Measurements from ENCODE around the gene CTIF.

Gene CTIF

DNA sequence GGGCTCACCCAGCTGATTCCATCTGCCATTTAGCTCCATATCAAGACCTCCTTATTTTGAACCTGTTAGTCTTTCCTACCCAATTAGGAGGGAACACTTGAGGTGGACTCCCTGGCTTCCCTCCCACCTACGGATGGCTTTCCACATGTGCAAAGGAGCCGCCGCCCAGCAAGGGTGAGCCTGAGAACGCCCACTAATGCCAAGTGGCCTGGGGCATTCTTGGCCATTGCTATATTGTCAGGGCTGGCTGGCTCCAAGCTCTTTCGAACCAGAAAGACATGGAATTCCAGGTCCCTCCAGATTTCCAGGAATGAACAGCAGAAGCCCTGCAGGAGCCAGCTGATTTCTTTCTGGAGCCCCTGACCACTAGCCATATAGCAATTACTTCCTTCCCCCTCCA lies 215.7 kb downstream of the CTIF start:
- Histone ChIP-seq H2AK5ac (ENCODE audit: low read depth, low read length) (no peak overlapping the region), H2BK15ac (ENCODE audit: low read length) (no peak overlapping the region), H3K9me3 (replicated peaks in 1 of 2; ENCODE audit: control insufficient read depth in 2 of 2, insufficient read depth in 1 of 2, low read depth in 1 of 2, low read length in 2 of 2) (peaks cover 2% of the 10 kb centered on the region in 2 donors), H2BK12ac (ENCODE audit: low read length) (no peak overlapping the region), H3K36me3 (replicated peaks in 1 of 2; ENCODE audit: control insufficient read depth in 2 of 2, insufficient read depth in 2 of 2, low read length in 2 of 2) (no peaks in the 10 kb centered on the region), H3K4me3 (ENCODE audit: low read length in 2 of 2) (no peak overlapping the region), H3K18ac (ENCODE audit: low read length) (no peak overlapping the region), H3K4ac (ENCODE audit: low read length) (no peak overlapping the region), H3K23ac (ENCODE audit: low read depth, low read length, poor library complexity) (no peak overlapping the region), H3K9ac (ENCODE audit: low read depth, low read length, poor library complexity) (no peak overlapping the region), H4K8ac (ENCODE audit: low read depth, low read length) (no peak overlapping the region), H3K27ac (replicated peaks; ENCODE audit: low read length) (no peak overlapping the region), H2AFZ (ENCODE audit: low read length) (no peak overlapping the region), H3K14ac (ENCODE audit: low read length) (no peak overlapping the region), H3K4me2 (ENCODE audit: insufficient read depth, low read length, poor library complexity, severe bottlenecking) (no peak overlapping the region), H2BK5ac (ENCODE audit: low read length) (no peak overlapping the region), H4K91ac (ENCODE audit: low read depth, low read length, poor library complexity) (no peak overlapping the region), H3K27me3 (ENCODE audit: control insufficient read depth in 3 of 3, insufficient read depth in 3 of 3, low read depth in 1 of 3, low read length in 3 of 3) (no peaks in the 10 kb centered on the region), H2BK120ac (ENCODE audit: low read depth, low read length) (no peak overlapping the region), H3K79me1 (ENCODE audit: low read depth, low read length) (no peaks in the 10 kb centered on the region), H3K4me1 (ENCODE audit: control insufficient read depth in 2 of 2, insufficient read depth in 1 of 2, low read depth in 1 of 2, low read length in 2 of 2) (peaks cover 0 to 4% of the 10 kb centered on the region in 2 donors)
- WGBS, 2 donors (ENCODE audit: extremely low coverage in 2 of 2, insufficient read length in 2 of 2, insufficient replicate concordance in 1 of 2): no CpG with 5 or more reads among the region's 5 CpGs
- no peak for DNase-seq (ENCODE audit: low spot score)

DNA sequence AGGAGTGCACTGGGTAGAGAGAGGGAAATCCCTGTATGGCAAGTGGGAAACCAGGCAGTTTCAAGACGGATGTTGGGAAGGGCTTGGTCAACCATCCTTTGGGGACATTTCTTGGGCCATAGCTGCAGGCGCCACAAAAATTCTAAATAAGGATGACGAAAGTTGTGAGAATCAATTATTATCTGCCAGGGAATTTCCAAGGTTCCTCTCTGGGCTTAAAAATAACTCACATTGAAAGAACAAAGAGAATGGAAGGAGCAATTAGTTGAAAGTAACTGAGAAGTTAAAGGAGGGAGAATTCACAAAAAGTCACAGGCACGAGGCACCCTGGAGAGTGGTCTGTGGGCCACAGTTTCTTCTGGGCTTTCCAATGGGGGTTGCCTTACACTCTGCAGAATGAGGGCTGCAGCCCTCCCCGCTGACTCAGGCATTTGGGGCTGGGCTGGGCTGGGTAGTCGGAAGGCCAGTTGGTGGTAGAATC lies 216.2 kb downstream of the CTIF start:
- Histone ChIP-seq H3K4ac (ENCODE audit: low read length) (no peak overlapping the region), H3K27me3 (ENCODE audit: control insufficient read depth in 3 of 3, insufficient read depth in 3 of 3, low read depth in 1 of 3, low read length in 3 of 3) (no peaks in the 10 kb centered on the region), H3K23ac (ENCODE audit: low read depth, low read length, poor library complexity) (no peak overlapping the region), H4K91ac (ENCODE audit: low read depth, low read length, poor library complexity) (no peak overlapping the region), H3K79me1 (ENCODE audit: low read depth, low read length) (no peaks in the 10 kb centered on the region), H2BK120ac (ENCODE audit: low read depth, low read length) (no peak overlapping the region), H4K8ac (ENCODE audit: low read depth, low read length) (no peak overlapping the region), H2BK5ac (ENCODE audit: low read length) (no peak overlapping the region), H3K14ac (ENCODE audit: low read length) (no peak overlapping the region), H3K9ac (ENCODE audit: low read depth, low read length, poor library complexity) (no peak overlapping the region), H2AK5ac (ENCODE audit: low read depth, low read length) (no peak overlapping the region), H3K4me2 (ENCODE audit: insufficient read depth, low read length, poor library complexity, severe bottlenecking) (no peak overlapping the region), H3K18ac (ENCODE audit: low read length) (no peak overlapping the region), H3K36me3 (replicated peaks in 1 of 2; ENCODE audit: control insufficient read depth in 2 of 2, insufficient read depth in 2 of 2, low read length in 2 of 2) (no peaks in the 10 kb centered on the region), H3K4me3 (ENCODE audit: low read length in 2 of 2) (no peak overlapping the region), H3K27ac (replicated peaks; ENCODE audit: low read length) (no peak overlapping the region), H2BK12ac (ENCODE audit: low read length) (no peak overlapping the region), H2BK15ac (ENCODE audit: low read length) (no peak overlapping the region), H3K9me3 (replicated peaks in 1 of 2; ENCODE audit: control insufficient read depth in 2 of 2, insufficient read depth in 1 of 2, low read depth in 1 of 2, low read length in 2 of 2) (peaks cover 2% of the 10 kb centered on the region in 2 donors), H2AFZ (ENCODE audit: low read length) (no peak overlapping the region), H3K4me1 (ENCODE audit: control insufficient read depth in 2 of 2, insufficient read depth in 1 of 2, low read depth in 1 of 2, low read length in 2 of 2) (peaks cover 0 to 4% of the 10 kb centered on the region in 2 donors)
- no peak for DNase-seq (ENCODE audit: low spot score)
- WGBS, 2 donors (ENCODE audit: extremely low coverage in 2 of 2, insufficient read length in 2 of 2, insufficient replicate concordance in 1 of 2): no CpG with 5 or more reads among the region's 6 CpGs

DNA sequence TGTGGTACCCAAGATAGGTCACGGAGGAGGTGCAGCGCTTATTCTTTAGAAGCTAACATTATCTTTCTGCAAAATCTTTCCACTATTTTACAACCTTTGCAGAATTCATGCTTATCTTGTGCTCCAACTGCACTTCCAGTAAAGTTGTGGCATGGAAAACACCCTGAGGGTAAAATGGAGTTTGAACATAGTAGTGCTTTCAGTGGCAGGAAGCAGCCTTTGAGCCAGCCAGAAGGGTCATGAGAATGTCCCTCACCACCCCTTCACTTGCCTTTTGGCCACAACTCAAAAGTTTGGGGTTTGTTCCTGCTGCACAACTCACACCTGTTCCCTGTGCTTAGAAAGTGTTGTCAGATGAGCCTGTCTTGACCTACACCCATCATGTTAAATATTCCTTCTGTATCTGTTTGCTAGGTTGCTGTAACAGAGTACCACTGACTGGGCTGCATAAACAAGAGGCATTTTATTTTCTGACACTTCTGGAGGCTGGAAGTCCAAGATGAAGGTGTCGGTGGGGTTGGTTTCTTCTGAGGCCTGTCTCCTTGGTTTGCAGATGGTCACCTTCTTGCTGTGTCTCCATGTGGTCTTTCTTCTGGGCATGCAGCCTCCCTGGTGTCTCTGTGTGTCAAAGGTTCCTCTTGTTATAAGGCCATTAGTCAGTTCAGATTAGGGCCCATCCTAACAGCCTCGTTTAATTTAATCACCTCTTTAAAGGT lies 217.8 kb downstream of the CTIF start:
- no peak overlapping the region for H2BK12ac ChIP-seq (ENCODE audit: low read length)
- peaks cover 2% of the 10 kb centered on the region in 2 donors for H3K9me3 ChIP-seq (replicated peaks in 1 of 2; ENCODE audit: control insufficient read depth in 2 of 2, insufficient read depth in 1 of 2, low read depth in 1 of 2, low read length in 2 of 2)
- no peaks in the 10 kb centered on the region for H3K27me3 ChIP-seq (ENCODE audit: control insufficient read depth in 3 of 3, insufficient read depth in 3 of 3, low read depth in 1 of 3, low read length in 3 of 3)
- no peaks in the 10 kb centered on the region for H3K79me1 ChIP-seq (ENCODE audit: low read depth, low read length)
- H3K36me3 ChIP-seq (replicated peaks in 1 of 2; ENCODE audit: control insufficient read depth in 2 of 2, insufficient read depth in 2 of 2, low read length in 2 of 2): peaks cover 0 to 5% of the 10 kb centered on the region in 2 donors
- no peak overlapping the region for H4K91ac ChIP-seq (ENCODE audit: low read depth, low read length, poor library complexity)
- H3K14ac ChIP-seq (ENCODE audit: low read length): no peak overlapping the region
- WGBS, 2 donors (ENCODE audit: extremely low coverage in 2 of 2, insufficient read length in 2 of 2, insufficient replicate concordance in 1 of 2): no CpG with 5 or more reads among the region's 4 CpGs
- no peak overlapping the region for H3K23ac ChIP-seq (ENCODE audit: low read depth, low read length, poor library complexity)
- no peak overlapping the region for H2BK5ac ChIP-seq (ENCODE audit: low read length)
- H2AK5ac ChIP-seq (ENCODE audit: low read depth, low read length): no peak overlapping the region
- no peak overlapping the region for H3K4me2 ChIP-seq (ENCODE audit: insufficient read depth, low read length, poor library complexity, severe bottlenecking)
- H3K4ac ChIP-seq (ENCODE audit: low read length): no peak overlapping the region
- no peak overlapping the region for H2AFZ ChIP-seq (ENCODE audit: low read length)
- no peak overlapping the region for H3K27ac ChIP-seq (replicated peaks; ENCODE audit: low read length)
- peaks cover 0 to 2% of the 10 kb centered on the region in 2 donors for H3K4me1 ChIP-seq (ENCODE audit: control insufficient read depth in 2 of 2, insufficient read depth in 1 of 2, low read depth in 1 of 2, low read length in 2 of 2)
- no peak overlapping the region for H4K8ac ChIP-seq (ENCODE audit: low read depth, low read length)
- H2BK15ac ChIP-seq (ENCODE audit: low read length): no peak overlapping the region
- H2BK120ac ChIP-seq (ENCODE audit: low read depth, low read length): no peak overlapping the region
- no peak overlapping the region for H3K9ac ChIP-seq (ENCODE audit: low read depth, low read length, poor library complexity)
- DNase-seq (ENCODE audit: low spot score): no peak
- H3K4me3 ChIP-seq (ENCODE audit: low read length in 2 of 2): no peak overlapping the region
- no peak overlapping the region for H3K18ac ChIP-seq (ENCODE audit: low read length)

DNA sequence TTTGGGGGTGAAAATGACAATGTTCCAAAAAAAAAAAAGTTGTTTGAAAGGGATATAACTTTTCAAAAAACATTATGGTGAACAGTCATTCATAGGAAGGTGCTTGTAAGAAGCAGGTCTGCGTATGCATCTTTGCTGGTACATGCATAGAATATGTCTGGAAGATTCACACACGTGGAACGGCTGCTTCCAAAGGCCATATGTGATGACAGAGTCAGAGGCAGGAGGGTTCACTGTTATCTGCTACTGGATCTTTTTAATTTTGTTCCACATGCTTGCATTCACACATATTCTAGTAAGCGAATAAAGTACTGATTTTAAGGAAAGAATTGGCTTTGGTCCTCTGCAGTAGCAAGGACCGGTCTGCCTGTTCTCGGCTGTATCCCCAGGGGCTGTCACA lies 218.5 kb downstream of the CTIF start:
- peaks cover 0 to 2% of the 10 kb centered on the region in 2 donors for H3K4me1 ChIP-seq (ENCODE audit: control insufficient read depth in 2 of 2, insufficient read depth in 1 of 2, low read depth in 1 of 2, low read length in 2 of 2)
- H4K8ac ChIP-seq (ENCODE audit: low read depth, low read length): no peak overlapping the region
- H2BK15ac ChIP-seq (ENCODE audit: low read length): no peak overlapping the region
- no peak overlapping the region for H3K14ac ChIP-seq (ENCODE audit: low read length)
- H2AFZ ChIP-seq (ENCODE audit: low read length): no peak overlapping the region
- no peak overlapping the region for H3K4me3 ChIP-seq (ENCODE audit: low read length in 2 of 2)
- H2BK120ac ChIP-seq (ENCODE audit: low read depth, low read length): no peak overlapping the region
- no peak overlapping the region for H2BK12ac ChIP-seq (ENCODE audit: low read length)
- no peak overlapping the region for H3K18ac ChIP-seq (ENCODE audit: low read length)
- no peaks in the 10 kb centered on the region for H3K27me3 ChIP-seq (ENCODE audit: control insufficient read depth in 3 of 3, insufficient read depth in 3 of 3, low read depth in 1 of 3, low read length in 3 of 3)
- H3K4ac ChIP-seq (ENCODE audit: low read length): no peak overlapping the region
- H3K9ac ChIP-seq (ENCODE audit: low read depth, low read length, poor library complexity): no peak overlapping the region
- H3K36me3 ChIP-seq (replicated peaks in 1 of 2; ENCODE audit: control insufficient read depth in 2 of 2, insufficient read depth in 2 of 2, low read length in 2 of 2): peaks cover 5% of the 10 kb centered on the region in 2 donors
- H3K27ac ChIP-seq (replicated peaks; ENCODE audit: low read length): no peak overlapping the region
- no peak overlapping the region for H4K91ac ChIP-seq (ENCODE audit: low read depth, low read length, poor library complexity)
- no peak overlapping the region for H2AK5ac ChIP-seq (ENCODE audit: low read depth, low read length)
- no CpG with 5 or more reads among the region's 6 CpGs for WGBS, 2 donors (ENCODE audit: extremely low coverage in 2 of 2, insufficient read length in 2 of 2, insufficient replicate concordance in 1 of 2)
- peaks cover 2 to 5% of the 10 kb centered on the region in 2 donors for H3K9me3 ChIP-seq (replicated peaks in 1 of 2; ENCODE audit: control insufficient read depth in 2 of 2, insufficient read depth in 1 of 2, low read depth in 1 of 2, low read length in 2 of 2)
- DNase-seq (ENCODE audit: low spot score): no peak
- H3K4me2 ChIP-seq (ENCODE audit: insufficient read depth, low read length, poor library complexity, severe bottlenecking): no peak overlapping the region
- no peak overlapping the region for H3K23ac ChIP-seq (ENCODE audit: low read depth, low read length, poor library complexity)
- H2BK5ac ChIP-seq (ENCODE audit: low read length): no peak overlapping the region
- no peaks in the 10 kb centered on the region for H3K79me1 ChIP-seq (ENCODE audit: low read depth, low read length)
